HG03159 (cell line): ENCODE data around the gene AGBL3.
"Not testable (repeated sequence)": the region's sequence is repeated elsewhere in the genome, so short reads cannot be mapped to it uniquely, and the experiment has no call there.

Experiments used
- ATAC-seq: cut with Tn5 transposase; IDR thresholded peaks from one replicate; pipeline ENCODE4 v1.9.1; 2021; ENCODE audit warnings: mild to moderate bottlenecking, moderate library complexity; ENCODE audit not compliant: unreplicated experiment

Gene AGBL3

DNA sequence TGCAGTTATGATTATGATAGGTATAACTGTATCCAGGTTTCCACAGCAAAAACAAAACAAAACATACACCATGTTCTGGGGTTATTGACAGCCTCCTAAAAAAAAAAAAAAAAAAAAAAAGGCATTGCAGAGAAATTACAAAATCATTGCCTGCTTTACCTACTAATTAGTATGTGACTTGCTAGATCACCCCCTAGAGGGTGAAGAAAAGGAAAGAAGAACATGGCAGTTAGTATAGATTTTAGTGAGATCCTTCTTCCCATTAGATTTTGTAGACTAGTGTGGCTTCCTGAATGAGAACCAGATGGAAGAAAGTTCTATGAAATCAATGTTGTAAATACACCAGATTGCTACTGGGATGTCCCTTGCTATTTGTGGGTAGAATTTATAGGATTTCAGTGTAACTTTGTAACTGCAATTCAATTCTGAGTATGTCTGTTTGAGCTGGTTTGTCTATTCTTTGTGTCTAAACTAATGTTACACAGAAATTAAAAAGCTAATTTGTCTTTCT, 24.0 kb upstream of the AGBL3 start:
- ATAC-seq, result no peak

DNA sequence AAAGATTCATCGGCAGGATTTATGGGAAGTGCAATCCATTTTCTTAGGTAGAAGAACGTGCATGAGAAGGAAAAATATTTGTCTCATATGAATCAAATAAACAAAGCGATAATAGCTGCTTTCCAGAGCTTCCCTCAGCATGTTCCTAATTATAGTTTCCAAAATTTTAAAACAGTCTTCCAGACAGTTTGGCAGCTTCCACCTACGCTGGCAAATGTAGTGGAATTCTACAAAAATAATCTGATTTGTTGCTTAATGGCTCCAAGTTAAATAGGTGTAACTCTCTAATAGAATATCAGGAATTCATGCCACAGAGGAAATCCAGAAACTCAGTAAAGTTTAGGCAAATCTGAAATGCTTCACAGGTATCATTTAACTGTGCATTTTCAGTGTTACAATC, 23.3 kb upstream of the AGBL3 start:
- ATAC-seq, result no peak

GRCh38 chr7:134966691-134967090, 19.6 kb upstream of the AGBL3 start:
- no peak for ATAC-seq

DNA sequence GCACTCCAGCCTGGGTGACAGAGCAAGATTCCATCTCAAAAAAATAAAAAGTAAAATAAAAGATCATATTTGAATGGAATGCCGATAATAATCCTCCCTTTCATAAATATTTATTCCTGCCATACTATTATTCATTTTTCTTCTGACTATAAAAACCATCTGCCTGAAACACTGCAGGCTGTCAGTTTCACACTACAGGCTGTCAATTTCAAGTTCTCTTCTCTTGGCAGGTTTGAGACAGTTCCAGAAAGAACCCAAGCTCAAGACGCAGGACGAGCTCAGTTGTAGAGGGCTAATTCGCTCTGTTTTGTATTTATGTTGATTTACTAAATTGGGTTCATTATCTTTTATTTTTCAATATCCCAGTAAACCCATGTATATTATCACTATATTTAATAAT, 18.2 kb upstream of the AGBL3 start:
- ATAC-seq, result no peak

- ATAC-seq, result not testable (repeated sequence)
Observed at GRCh38 chr7:134981645-134982044, 4.7 kb upstream of the AGBL3 start.

DNA sequence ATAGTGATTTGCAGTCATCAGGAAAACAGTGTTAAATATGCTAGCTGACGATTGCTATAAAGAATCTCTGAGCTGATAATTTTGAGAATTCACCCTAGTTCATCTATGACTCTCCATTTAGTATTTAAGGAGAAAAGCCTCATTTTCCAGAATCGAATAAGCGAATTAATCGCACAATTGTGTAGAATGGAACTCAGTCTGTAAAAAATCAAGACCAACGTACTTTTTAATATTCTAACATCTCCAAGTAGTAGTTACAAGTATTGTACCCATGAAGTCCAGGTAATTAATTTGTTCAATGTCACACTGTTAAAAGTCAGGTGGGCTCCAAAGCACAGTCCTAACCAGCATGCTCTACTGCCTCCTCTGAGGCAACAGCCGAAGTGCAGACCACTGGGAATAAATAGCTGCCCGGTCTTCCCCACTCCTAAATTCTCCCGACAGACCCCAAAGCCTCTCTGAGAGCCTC, 380 bp upstream of the AGBL3 start:
- peak; percentile 46 for ATAC-seq

GRCh38 chr7:134988161-134988560, 1.9 kb downstream of the AGBL3 start:
- ATAC-seq, result no peak

DNA sequence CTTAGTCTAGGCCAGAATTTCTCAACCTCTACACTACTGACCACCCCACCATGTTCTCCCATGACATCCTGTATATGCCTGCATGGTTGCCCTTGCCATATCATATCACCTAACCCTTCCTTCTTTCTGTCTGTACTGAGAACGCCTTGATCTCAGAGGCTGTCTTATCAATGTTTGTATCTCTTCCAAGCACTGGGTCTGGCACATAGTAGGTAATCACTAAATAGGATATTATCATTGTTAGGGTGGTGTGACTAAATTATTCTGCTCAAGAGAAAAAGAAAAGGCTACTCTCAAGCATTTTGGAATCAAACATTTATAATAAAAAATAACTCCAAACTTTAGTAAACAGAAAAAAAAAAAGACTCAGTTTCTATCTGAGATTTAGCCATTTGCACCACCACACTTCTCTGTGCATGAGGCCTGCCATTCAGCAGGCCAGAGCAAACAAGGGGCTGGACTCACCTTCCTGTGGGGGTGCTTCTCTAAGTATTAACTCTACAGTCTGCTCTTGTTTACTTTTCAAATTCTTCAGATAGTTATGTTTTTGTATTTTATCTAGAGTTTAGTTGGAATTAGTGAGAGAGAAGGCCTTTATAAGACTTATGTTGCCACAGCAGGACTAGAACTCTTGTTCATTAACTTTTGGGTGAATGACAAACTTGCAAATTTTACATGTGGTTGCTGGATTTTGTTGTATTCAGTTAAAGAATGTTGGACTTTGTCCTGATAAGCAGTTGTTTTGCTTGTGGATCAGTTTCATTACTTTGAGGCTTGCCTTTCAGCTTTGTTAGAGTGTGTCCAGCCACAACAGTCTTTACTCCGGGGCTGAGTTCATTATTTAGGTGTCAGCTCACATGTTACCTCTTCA, 5.4 kb downstream of the AGBL3 start:
- ATAC-seq, result no peak

- peak; percentile 73 for ATAC-seq
Observed at GRCh38 chr7:134992626-134993179, 6.4 kb downstream of the AGBL3 start.

GRCh38 chr7:134993877-134994456, 7.7 kb downstream of the AGBL3 start:
- no peak for ATAC-seq

DNA sequence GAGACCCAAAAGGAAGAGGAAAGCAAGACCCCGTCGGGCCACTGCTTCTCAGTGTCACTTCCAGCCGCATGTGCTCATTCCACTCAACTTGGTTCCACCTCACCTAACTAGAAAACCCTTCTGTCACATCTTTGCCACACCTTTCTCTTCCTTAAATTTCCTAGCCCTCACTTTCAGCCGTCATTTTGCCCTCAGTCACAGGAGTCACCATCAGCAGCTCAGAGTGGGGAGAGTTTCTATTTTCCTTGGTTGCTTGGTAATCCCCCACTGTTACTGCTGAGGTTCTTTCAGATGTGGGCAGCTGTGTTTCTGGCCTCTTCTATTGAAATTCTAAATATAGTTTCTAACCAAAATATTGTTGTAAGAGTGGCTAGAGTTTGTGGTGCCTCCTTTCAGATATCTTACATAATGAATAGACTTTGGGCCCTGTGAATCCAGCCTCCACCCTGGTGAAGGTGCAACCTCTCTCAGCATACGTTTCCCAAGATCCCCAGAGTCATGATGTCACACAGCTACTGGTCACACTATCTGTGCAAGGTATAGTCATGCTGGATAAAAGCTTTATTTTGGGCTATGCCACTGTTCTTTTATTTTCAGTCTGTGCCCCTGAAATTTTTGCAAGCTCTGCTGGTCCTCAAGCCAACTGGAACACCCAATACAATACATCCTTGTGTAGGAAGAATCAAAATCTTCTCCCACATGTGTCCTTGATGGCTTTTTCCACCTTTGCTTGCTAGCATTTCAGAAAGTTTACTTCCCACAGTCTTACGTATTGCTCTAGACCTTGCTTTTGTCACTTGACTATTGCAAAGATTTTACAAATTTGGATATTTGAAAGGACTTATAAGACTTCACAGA, 9.2 kb downstream of the AGBL3 start:
- peak; percentile 46 for ATAC-seq

DNA sequence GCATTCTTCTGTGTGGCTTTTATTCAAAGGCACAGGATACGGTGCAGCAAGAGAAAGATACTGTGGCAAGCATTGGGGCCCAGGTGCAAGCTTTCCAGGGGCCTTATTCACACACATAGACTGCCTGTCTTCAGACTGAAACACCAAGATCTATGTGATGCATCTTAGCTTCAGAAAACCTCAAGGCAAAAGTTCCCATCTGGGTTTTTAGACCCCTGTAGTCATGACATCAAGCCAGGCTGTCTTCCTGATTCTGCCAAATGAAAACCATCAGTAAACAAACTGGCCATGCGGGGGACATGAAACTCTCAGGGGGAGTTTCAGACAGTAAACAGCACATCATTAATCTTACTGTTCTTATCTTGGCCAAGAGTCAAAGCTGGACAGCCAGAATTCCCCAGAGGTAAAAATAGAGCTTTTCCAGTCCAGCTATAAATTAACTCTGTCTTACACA, 9.8 kb downstream of the AGBL3 start:
- ATAC-seq, result peak; percentile 37

DNA sequence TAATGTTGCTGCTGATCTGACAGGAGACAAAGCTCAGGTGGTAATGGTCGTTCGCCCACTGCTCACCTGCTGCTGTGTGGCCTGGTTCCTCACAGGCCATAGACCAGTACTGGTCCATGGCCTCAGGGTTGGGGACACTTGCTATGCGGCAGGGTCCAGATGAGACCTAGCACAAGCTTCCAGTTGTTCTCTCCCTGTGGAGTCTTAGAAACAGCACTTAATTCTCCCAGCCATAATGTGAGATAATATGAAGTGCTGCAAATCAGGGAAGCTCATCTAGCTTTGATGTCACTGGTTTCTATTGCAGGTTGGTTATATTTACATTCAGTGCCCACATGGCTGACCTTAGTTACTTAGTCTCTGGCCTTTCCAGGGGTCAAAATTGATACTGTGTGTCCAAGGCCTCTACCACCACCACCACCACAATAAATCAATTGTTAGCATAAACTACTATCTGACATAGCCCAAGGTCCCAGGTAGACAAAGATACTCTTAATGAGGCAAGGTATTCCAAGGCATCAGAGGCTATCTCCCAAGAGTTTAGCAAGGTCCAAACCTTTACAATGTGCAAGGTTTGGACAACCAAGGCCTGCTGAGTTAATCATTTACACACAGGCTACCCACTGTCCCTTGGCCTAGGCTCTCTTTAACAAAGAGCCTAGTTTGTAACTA, 11.0 kb downstream of the AGBL3 start:
- ATAC-seq, result no peak

DNA sequence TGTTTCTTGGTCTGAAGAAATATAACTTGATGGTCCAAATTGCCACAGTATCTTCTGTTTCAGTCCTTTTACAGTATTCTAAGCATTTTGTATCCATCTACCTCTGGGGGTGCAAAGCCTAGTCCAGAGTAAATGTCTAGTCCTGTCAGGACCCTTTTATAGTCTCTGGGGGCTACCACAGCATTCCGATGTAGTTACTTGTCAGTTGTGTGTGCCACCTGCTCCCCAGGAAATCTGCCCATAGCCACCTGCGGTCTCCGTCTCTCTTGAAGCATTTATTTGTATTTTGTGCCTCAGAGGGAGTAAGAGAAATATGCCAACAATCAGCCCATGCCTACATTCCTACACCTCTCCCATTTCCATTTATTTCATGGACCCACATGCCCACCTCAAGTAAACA, 12.8 kb downstream of the AGBL3 start:
- ATAC-seq, result no peak

DNA sequence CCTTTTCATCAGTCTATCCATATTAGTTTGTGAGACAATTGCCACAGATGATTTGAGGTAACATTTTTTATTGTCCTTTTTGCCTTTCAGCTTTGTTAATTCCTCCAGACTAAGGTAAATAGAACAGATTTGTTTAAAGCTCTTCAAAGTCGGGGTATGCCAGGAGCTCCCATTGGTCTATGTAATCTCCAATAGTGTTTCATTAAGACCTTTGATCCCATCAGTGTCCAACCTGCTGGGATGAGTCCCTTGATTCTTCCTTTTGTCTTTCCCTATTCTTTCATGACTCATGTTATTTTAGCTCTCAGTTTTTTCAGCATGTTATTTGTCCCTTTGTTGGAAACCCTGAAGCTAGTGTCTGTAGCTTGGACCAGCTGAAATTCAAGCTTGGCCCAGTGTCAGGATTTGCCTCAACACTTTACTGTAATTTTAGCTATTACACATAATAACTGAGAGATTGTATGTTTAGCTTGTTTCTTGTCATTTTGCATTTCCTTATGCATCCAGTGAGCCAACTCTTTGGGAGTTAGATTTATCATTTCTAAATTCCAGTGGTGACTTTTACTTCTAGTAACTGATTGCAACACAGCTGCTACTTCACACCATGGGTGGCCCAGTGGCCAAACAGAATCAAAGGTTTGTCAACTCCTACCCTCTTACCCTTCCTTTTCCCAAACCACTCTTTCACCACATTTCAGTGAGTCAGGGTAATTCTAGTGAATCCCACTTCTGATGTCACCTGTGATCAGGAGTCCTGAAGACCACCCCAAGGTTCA, 15.3 kb downstream of the AGBL3 start:
- ATAC-seq, result no peak

DNA sequence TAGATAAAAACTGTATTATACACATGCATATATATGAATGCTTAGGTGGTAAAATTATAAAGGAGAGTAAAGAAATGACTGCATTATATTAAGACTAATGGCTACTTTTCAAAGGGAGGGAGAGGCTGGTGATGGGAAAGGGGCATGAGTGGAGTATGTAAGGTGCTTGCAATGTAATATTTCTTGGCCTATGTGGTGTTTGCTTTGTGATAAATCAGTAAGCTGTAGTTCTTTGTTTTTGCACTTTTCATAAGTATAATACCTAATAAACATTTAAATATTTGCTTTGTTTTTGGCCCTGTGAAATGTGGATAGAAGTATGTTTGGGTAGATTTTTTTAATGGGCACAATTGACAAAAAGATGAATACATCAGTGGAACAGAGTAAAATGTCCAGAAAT, 25.9 kb downstream of the AGBL3 start:
- ATAC-seq, result no peak

GRCh38 chr7:135023622-135024021, 37.3 kb downstream of the AGBL3 start:
- ATAC-seq, result no peak

- no peak for ATAC-seq
Observed at GRCh38 chr7:135035252-135035651, 48.9 kb downstream of the AGBL3 start.

- not testable (repeated sequence) for ATAC-seq
Observed at GRCh38 chr7:135067017-135067416, 80.7 kb downstream of the AGBL3 start.

DNA sequence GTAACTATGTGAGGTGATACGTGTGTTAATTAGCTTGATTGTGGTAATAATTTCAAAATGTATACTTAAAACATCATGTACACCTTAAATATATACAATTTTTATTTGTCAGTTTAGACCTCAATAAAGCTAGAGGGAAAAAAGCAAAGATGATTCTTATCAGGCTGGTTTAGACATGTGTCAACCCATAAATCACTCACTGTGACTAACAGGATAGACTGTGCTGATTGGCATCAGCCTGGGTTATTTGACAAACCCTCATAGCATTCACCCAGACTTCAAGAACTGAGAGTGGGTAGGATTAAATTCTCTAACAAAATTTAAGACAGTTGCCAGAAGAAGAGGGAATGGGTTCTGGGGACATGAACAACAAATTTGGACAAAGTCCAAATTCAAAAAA, 87.8 kb downstream of the AGBL3 start:
- ATAC-seq, result no peak
